K562 (cell line): ENCODE results near the gene JSRP1. TPM values are rescaled to one million over a fixed set of nuclear protein-coding genes. Genes with fewer than 3 reads are reported as not detected.
A peak's percentile ranks its signal among the peaks of the same experiment; 100 is the strongest.

Source experiments
- ATAC-seq: fragments of 200-7000 bp; cut with Tn5 transposase; 3 replicates; pipeline ENCODE4 v1.9.1; 2020; ENCODE audit warnings: moderate library complexity
- BruUV-seq: library from RNA; stranded (reverse); fragments of 400-500 nt; replicated peaks from 2 replicates; lab custom pipeline; 2021; lab: Mats Ljungman, UMichigan
- CTCF ChIA-PET: fragments of 300-600 bp; formaldehyde crosslinking; extraction: SDS; loops from one replicate; lab custom pipeline; 2021; ENCODE audit warnings: low intra/inter-chr PET ratio; lab: Yijun Ruan, JAX
- POLR2A ChIA-PET: fragments of 300-600, 350-650 bp; sonication (Branson Sonifier 250); formaldehyde crosslinking; extraction: SDS; loops from one replicate; lab custom pipeline; 2021; ENCODE audit warnings: antibody characterized with exemption, inconsistent platforms; lab: Yijun Ruan, JAX
- DNase-seq, 4 experiments: peaks; one replicate each; pipeline versions ENCODE4 v3.0.0 to v3.0.0-alpha.2; 2011 to 2018; ENCODE audit warnings: low spot score in 3 of 4, mixed read lengths in 3 of 4; ENCODE audit errors: extremely low read depth in 1 of 4
- FAIRE-seq: peaks from 2 replicates; lab custom pipeline; 2011; peaks lifted over from hg19 to GRCh38; lab: Jason Lieb, UNC
- H2AFZ ChIP-seq: 2 replicates; pipeline ENCODE4 v1.6.0; 2011; ENCODE audit warnings: low read depth, low read length, control low read depth, inconsistent platforms
- H3K27ac ChIP-seq: fragments of 200-600 bp; 3 replicates; pipeline ENCODE4 v1.8.0; 2011; ENCODE audit warnings: low read depth, mild to moderate bottlenecking, control low read depth, inconsistent platforms, low read length, moderate library complexity, mixed read lengths; ENCODE audit errors: extremely low read depth
- H3K27me3 ChIP-seq, 2 experiments: fragments of 300-600 bp in 1 of 2; 2 replicates in 1 of 2; 3 replicates in 1 of 2; pipeline versions ENCODE4 v1.6.0 to v1.8.0; 2011; ENCODE audit warnings: inconsistent platforms in 2 of 2, low read length in 2 of 2, mild to moderate bottlenecking in 1 of 2, mixed read lengths in 1 of 2, moderate library complexity in 1 of 2; ENCODE audit not compliant: control insufficient read depth in 2 of 2, insufficient read depth in 2 of 2
- H3K36me3 ChIP-seq: fragments of 300-600 bp; 3 replicates; pipeline ENCODE4 v1.8.0; 2011; ENCODE audit warnings: mild to moderate bottlenecking, low read length, inconsistent platforms; ENCODE audit not compliant: control insufficient read depth, insufficient read depth
- H3K4me1 ChIP-seq, 2 experiments: fragments of 200-600 bp in 1 of 2; replicated peaks in 1 of 2; 2 replicates in 1 of 2; 3 replicates in 1 of 2; pipeline versions ENCODE4 v1.5.1 to v1.8.0; 2011; ENCODE audit warnings: inconsistent platforms in 2 of 2, low read length in 2 of 2, mild to moderate bottlenecking in 1 of 2, mixed read lengths in 1 of 2, moderate library complexity in 1 of 2; ENCODE audit not compliant: control insufficient read depth in 2 of 2, insufficient read depth in 2 of 2
- H3K4me2 ChIP-seq: 2 replicates; pipeline ENCODE4 v1.6.1; 2011; ENCODE audit warnings: low read length, control low read depth, inconsistent platforms, mixed read lengths; ENCODE audit not compliant: insufficient read depth
- H3K4me3 ChIP-seq: fragments of 200-600 bp; sonication (generic), shearing (Covaris generic); 2 replicates; pipeline ENCODE4 v1.5.1; 2016; ENCODE audit warnings: control low read depth, inconsistent platforms
- H3K79me2 ChIP-seq: fragments of 200-600 bp; 3 replicates; pipeline ENCODE4 v1.8.0; 2011; ENCODE audit warnings: low read length, inconsistent platforms; ENCODE audit not compliant: control insufficient read depth, insufficient read depth
- H3K9ac ChIP-seq, 2 experiments: 2 replicates each; pipeline versions ENCODE4 v1.6.0 to v1.6.1; 2011; ENCODE audit warnings: low read depth in 2 of 2, low read length in 2 of 2, control low read depth in 1 of 2, inconsistent platforms in 1 of 2, mild to moderate bottlenecking in 1 of 2, mixed read lengths in 1 of 2; ENCODE audit not compliant: insufficient read depth in 1 of 2
- H3K9me1 ChIP-seq: one replicate; pipeline ENCODE4 v1.6.0; 2011; ENCODE audit warnings: inconsistent platforms, mild to moderate bottlenecking, low read length, moderate library complexity; ENCODE audit not compliant: control insufficient read depth, insufficient read depth
- H3K9me3 ChIP-seq: replicated peaks from 2 replicates; pipeline ENCODE4 v1.5.1; 2011; ENCODE audit warnings: low read depth, low read length, inconsistent platforms; ENCODE audit not compliant: control insufficient read depth, insufficient read depth
- H4K20me1 ChIP-seq: replicated peaks from 2 replicates; pipeline ENCODE4 v1.6.1; 2011; ENCODE audit warnings: low read length, inconsistent platforms, mixed read lengths; ENCODE audit not compliant: control insufficient read depth, insufficient read depth
- DMBX1 ChIP-seq: fragments of 250-450 bp; sonication (Bioruptor Pico); IDR thresholded peaks from 2 replicates; pipeline ENCODE4 v1.8.0; 2022; ENCODE audit warnings: inconsistent platforms, mild to moderate bottlenecking, moderate library complexity, borderline replicate concordance
- POLR2A ChIP-seq: fragments of 450-650 bp; conservative IDR thresholded peaks from 2 replicates; pipeline ENCODE4 v1.6.1; 2016
- RBFOX2 ChIP-seq: fragments of 200-400 bp; formaldehyde crosslinking; IDR thresholded peaks from 2 replicates; pipeline ENCODE4 v1.6.1; 2017; ENCODE audit warnings: low read depth, mild to moderate bottlenecking, low read length, moderate library complexity
- RBM39 ChIP-seq: fragments of 200-400 bp; formaldehyde crosslinking; optimal IDR thresholded peaks from 2 replicates; pipeline ENCODE3; 2018; ENCODE audit warnings: low read depth, low read length
- ZSCAN32 ChIP-seq: fragments of 450-650 bp; formaldehyde crosslinking; IDR thresholded peaks from 2 replicates; pipeline ENCODE4 v1.4.0; 2020; ENCODE audit warnings: mild to moderate bottlenecking, moderate library complexity
- WGBS: fragments of 100-300 bp; shearing (Covaris generic); methylation state at CpG from one replicate; pipeline ENCODE4 v1.1.6; 2016; ENCODE audit warnings: low coverage, mixed read lengths; ENCODE audit not compliant: insufficient coverage; ENCODE audit errors: missing lambda C conversion rate; 5-methylcytosine and 5-hydroxymethylcytosine counted together
- in situ Hi-C: fragments of 300-500 bp; cut with MboI; formaldehyde crosslinking; loops from 4 replicates; pipeline ENCODE4 v1.15.0; 2018; ENCODE audit warnings: inconsistent platforms, mixed read lengths
- intact Hi-C: fragments of 100-400 bp; cut with micrococcal nuclease; formaldehyde crosslinking; loops from 2 replicates; pipeline ENCODE4 v1.14.2; 2022
- polyA plus RNA-seq, 8 experiments: library from polyadenylated mRNA; depleted of rRNA in 4 of 8; stranded (reverse) in 5 of 8; unstranded in 3 of 8; fragments of >200 nt; fragmentation: Nextera tagmentation in 2 of 8; fragmentation: Illumina TruSeq in 1 of 8; extraction: Ambion mirVana in 2 of 8; extraction: Trizol in 1 of 8; gene quantifications; 2 replicates each; pipeline versions ENCODE4 v1.2.1 to v1.2.3, GENCODE V29; 2011 to 2014; ENCODE audit warnings: inconsistent platforms in 1 of 8, missing spikeins in 1 of 8
- total RNA-seq, 7 experiments: library from RNA; depleted of rRNA in 6 of 7; stranded (reverse); fragments of >200 nt in 6 of 7; fragmentation: Illumina TruSeq in 2 of 7; extraction: Trizol in 2 of 7; gene quantifications; 2 replicates each; pipeline versions ENCODE4 v1.2.1 to v1.2.3, GENCODE V29; 2011 to 2021; ENCODE audit warnings: low replicate concordance in 1 of 7
- TF ChIP-seq, protein P1 (sequence below): sonication (generic); formaldehyde crosslinking; IDR thresholded peaks from 2 replicates; pipeline ENCODE4 v1.8.0; 2022; ENCODE audit warnings: mild to moderate bottlenecking, missing genetic modification reagents

The JSRP1 gene
- total and polyA plus RNA-seq, 9 of the 15 experiments (the other 6 are each of a cell fraction or from before 2014, with no cell fraction given): 0.08 to 1.2 (median 0.51) TPM; not detected in 4

DNA sequence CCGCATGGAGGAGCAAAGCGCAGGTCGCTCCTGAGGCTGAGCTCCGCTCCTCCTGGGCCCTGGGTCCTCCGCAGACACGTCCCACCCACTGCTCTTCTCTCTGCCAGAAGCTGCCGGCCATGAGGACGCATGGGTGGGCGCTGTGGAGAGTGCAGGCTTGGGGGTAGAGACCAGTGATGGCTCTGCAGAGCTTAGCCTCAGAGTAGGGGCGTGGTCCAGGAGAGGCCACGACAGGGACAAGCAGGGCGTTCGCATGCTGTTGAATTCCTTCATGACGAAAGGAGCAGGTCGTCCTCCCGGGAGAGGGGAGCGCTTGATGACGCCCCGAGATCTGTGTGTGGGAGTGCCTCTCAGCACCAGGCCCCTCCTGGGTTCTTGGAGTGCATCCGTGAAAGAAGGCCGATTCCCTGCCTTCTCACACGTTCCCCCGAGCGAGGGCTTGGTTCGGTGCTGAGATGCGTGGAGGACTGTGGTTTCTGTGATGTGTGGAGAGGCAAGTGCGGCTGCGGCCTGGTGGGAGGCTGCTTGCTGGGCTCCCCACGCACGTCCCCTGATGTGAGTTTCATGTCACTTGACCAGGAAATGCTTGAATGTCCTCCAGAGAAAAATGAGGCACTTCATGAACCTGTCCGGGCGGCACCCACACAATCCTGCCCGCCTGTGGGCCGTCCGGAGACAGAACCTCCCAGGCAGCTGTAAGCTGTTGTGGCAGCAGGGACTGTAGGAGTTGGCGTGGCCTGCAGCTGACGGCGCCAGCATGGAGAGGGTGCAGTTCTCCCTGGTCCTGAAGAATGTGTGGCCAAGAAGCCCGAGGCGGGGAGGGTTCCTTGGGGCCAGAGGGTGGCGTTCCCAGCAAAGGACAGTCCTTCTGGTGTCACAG, 15.1 kb downstream of the JSRP1 start:
- FAIRE-seq (no peak), DNase-seq (no peak), ATAC-seq (no peak)
- Histone ChIP-seq H3K27ac (peak overlapping the region; percentile 66; the same call in 1 of the 3 replicates), H3K9me1 (peaks cover 19% of the 10 kb centered on the region), H3K9ac (peak overlapping the region; percentile 90 to 93; a peak in 3 of 4 replicates), H3K4me1 (peaks cover 28 to 60% of the 10 kb centered on the region in 2 experiments), H3K79me2 (peaks cover 77% of the 10 kb centered on the region), H3K36me3 (peaks cover 74% of the 10 kb centered on the region; the same call in 2 of the 3 replicates), H2AFZ (no peak overlapping the region), H3K4me2 (peak overlapping the region; percentile 94), H4K20me1 (peaks cover 56% of the 10 kb centered on the region), H3K4me3 (peak overlapping the region; percentile 97; the same call in 1 of the 2 replicates), H3K27me3 (no peaks in the 10 kb centered on the region), H3K9me3 (no peaks in the 10 kb centered on the region)
- ChIA-PET POLR2A (interaction anchor here (0.6 to 4.8 kb wide), 6 partner anchors 20 to 394 kb away, joined by 3 to 86 read pairs (median 4); no protein-coding TSS in a partner anchor), CTCF (no interaction called here)
- WGBS: 68% methylated on average over 40 of the region's 41 CpGs
- intact Hi-C loops: no loop called here
- in situ Hi-C loops: no loop called here
- BruUV-seq: no TSS peak
- TF ChIP-seq, protein P1, sequence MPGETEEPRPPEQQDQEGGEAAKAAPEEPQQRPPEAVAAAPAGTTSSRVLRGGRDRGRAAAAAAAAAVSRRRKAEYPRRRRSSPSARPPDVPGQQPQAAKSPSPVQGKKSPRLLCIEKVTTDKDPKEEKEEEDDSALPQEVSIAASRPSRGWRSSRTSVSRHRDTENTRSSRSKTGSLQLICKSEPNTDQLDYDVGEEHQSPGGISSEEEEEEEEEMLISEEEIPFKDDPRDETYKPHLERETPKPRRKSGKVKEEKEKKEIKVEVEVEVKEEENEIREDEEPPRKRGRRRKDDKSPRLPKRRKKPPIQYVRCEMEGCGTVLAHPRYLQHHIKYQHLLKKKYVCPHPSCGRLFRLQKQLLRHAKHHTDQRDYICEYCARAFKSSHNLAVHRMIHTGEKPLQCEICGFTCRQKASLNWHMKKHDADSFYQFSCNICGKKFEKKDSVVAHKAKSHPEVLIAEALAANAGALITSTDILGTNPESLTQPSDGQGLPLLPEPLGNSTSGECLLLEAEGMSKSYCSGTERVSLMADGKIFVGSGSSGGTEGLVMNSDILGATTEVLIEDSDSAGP (CRISPR knock-in tag): 0 out of 2 replicates have a peak, but pooled peaks have one; percentile 2
- no peak for TF ChIP-seq DMBX1 (CRISPR knock-in tag)
- peak; percentile 45 for TF ChIP-seq RBFOX2
- TF ChIP-seq RBM39: no peak
- 0 out of 2 replicates have a peak, but pooled peaks have one; percentile 11 for TF ChIP-seq POLR2A
- no peak for TF ChIP-seq ZSCAN32 (CRISPR knock-in tag)
